PFSK-1 (cell line): Measurements from ENCODE around the gene DPP3.

ENCODE experiments used
- FOXP2 ChIP-seq: optimal IDR thresholded peaks from 2 replicates; pipeline ENCODE3; 2011; ENCODE audit warnings: borderline replicate concordance, control low read depth, inconsistent platforms; ENCODE audit not compliant: insufficient read depth; ENCODE audit errors: extremely low read length, extremely low read depth
- POLR2AphosphoS5 ChIP-seq: IDR thresholded peaks from 2 replicates; pipeline ENCODE4 v1.6.1; 2012; ENCODE audit warnings: low read depth, mild to moderate bottlenecking, control low read depth, low read length, moderate library complexity
- REST ChIP-seq, 2 experiments: IDR thresholded peaks; 2 replicates each; pipeline versions ENCODE4 v1.6.1 to v1.8.0; 2011 to 2012; ENCODE audit warnings: low read depth in 2 of 2, low read length in 2 of 2, control low read depth in 1 of 2, inconsistent platforms in 1 of 2, mild to moderate bottlenecking in 1 of 2, moderate library complexity in 1 of 2; ENCODE audit not compliant: insufficient read depth in 1 of 2
- TAF1 ChIP-seq: IDR thresholded peaks from 2 replicates; pipeline ENCODE4 v1.6.1; 2012; ENCODE audit warnings: low read length, control low read depth, borderline replicate concordance; ENCODE audit not compliant: insufficient read depth

GRCh38 chr11:66443602-66444001 lies 36.6 kb upstream of the DPP3 start:
- TF ChIP-seq REST (IDR thresholded peaks at IDR 0.05; ENCODE audit: insufficient read depth in 1 of 2, low read depth in 2 of 2, low read length in 2 of 2), result no peak
- TF ChIP-seq TAF1, result no peak
- TF ChIP-seq FOXP2, result no peak
- TF ChIP-seq POLR2AphosphoS5, result no peak
